ENCODE data around the gene LAMA3.

DNA sequence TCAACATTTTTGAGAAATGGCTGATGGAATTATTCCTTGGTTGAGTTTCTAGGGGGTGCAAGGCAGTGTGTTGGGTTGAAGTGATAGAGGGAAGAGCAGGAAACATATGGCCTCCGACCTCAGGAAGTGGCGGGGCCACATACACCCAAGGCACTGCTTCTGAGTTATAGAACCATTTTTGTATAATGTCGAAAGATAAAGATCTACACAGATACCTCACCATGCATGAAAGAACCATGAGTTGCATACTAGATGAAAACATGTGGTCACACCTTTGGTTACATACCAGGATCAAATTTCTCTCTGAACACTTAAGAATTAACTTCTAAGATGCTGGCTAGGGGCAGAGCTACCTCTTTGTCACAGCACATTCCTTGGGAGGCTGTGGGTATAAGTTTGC lies 23.2 kb downstream of the LAMA3 start:
- TF ChIP-seq CTCF (IDR thresholded peaks at IDR 0.05) (no peak), POLR2A (IDR thresholded peaks at IDR 0.05) (no peak)
